ENCODE data around the gene LAMB1.

Gene LAMB1

DNA sequence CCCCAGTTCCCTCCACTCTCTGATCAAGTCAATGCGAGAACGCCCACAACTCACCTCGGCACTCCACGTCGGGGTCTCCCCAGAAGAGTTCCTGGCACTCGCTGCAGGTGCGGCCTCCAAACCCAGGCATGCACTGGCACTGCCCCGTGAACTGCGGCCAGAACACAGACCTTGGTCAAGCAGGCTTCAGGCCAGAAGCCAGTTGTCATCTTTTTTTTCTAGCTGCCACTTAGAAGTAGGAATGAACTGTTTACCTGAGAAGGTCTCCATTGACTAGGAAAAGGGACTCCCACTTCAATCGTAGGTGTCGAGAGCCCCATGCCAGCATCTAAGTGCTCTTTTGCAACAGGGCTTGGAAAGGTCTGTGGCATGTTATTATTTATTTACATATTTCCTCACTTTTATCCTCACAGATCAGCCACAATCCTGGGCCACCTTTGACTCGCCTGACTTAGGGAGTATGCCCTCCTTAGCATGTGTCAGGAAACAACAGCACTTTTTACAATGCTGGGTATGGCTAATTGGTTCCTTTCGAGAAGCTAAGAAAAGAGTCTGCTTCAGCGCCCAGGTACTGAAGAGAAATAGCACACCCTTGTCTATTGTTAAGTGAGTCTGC lies 51.7 kb downstream of the LAMB1 start:
- H3K4me3 ChIP-seq (ENCODE audit: low read depth, low read length) = no peak overlapping the region
- no peak for DNase-seq (ENCODE audit: low read depth)
- TF ChIP-seq, protein P1, sequence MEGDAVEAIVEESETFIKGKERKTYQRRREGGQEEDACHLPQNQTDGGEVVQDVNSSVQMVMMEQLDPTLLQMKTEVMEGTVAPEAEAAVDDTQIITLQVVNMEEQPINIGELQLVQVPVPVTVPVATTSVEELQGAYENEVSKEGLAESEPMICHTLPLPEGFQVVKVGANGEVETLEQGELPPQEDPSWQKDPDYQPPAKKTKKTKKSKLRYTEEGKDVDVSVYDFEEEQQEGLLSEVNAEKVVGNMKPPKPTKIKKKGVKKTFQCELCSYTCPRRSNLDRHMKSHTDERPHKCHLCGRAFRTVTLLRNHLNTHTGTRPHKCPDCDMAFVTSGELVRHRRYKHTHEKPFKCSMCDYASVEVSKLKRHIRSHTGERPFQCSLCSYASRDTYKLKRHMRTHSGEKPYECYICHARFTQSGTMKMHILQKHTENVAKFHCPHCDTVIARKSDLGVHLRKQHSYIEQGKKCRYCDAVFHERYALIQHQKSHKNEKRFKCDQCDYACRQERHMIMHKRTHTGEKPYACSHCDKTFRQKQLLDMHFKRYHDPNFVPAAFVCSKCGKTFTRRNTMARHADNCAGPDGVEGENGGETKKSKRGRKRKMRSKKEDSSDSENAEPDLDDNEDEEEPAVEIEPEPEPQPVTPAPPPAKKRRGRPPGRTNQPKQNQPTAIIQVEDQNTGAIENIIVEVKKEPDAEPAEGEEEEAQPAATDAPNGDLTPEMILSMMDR (IDR thresholded peaks at IDR 0.05; ENCODE audit: insufficient read depth, low read depth, low read length, missing control alignments) = no peak

DNA sequence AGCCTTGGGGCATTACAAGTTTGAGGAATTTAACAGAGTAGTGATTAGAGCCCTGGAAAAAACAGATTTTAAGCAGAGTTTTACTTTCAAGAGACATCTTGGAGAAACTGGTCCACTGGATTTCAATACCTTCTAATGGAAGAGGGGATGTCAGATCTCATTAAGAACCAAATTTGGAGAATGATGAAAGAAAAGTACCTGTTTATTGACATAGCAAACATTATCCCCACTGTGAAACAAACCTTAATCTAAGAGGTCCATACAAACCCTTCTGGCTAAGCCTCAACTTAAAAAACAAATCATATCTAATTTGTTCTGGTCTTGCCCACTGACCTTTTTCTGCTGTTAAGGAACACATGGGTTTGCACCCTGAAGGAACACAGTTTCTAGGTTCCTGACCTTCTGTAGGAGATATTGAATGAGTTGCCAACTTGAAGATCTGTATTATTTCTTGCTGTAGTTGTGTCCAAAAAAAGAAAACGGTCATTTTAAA lies 53.5 kb downstream of the LAMB1 start:
- TF ChIP-seq, protein P1 (IDR thresholded peaks at IDR 0.05; ENCODE audit: insufficient read depth, low read depth, low read length, missing control alignments) = no peak
- DNase-seq (ENCODE audit: low read depth) = no peak
- no peak overlapping the region for H3K4me3 ChIP-seq (ENCODE audit: low read depth, low read length)

DNA sequence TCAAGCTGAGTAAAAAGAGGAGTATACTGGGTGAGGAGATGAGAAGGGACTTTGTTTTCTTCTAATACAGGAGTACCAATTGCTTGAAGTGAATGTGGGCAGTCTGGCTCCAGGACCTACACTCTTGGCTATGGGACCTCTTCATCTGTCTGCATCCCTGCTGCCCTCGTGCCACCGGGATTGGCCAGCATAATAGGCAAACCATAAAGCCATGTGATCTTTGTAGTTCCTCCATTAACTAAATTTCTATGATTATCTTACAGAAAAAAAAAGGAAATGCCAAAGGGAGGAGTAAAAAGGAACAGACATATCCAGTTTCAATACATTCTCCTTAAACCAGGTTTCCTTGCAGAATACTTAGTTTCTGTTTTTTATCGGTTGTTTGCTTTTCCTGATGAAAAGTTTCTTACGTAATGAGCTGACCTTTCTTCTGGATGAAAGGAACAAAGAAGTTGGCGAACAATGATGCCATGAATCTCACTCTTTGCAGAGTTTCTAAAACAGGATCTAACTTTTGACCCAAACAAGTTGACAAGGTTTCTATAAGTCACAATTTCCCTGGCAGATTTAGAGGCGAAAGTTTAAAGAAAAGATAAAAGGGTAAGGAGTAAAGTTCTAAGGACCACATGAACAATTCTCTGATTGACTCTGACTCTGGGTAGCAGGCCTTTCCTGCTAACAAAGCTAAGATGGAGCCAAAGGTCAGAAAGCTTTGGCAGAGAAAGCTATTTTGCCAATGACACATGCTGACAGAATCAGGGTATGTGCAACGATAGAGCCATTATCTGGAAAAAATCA lies 54.1 kb downstream of the LAMB1 start:
- no peak overlapping the region for H3K4me3 ChIP-seq (ENCODE audit: low read depth, low read length)
- DNase-seq (ENCODE audit: low read depth) = no peak
- TF ChIP-seq, protein P1 (IDR thresholded peaks at IDR 0.05; ENCODE audit: insufficient read depth, low read depth, low read length, missing control alignments) = no peak

DNA sequence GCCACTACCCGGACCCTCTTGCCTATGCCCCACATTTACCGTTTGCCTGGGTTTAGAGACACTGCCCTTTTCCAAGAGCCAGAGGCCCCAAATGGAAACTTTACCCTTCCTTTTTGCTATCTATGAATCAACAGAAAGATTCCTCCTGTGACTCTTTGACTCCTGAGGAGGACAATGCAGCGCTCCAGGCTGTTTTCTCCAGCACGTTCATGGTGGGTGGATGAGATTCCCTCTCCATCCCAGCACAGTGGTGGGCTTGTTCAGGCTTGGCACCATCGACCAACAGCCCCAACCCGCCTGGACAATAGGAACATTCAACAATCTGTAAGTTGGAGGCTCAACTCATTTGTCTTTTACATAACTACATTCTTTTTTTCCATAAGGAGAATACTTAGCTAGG lies 56.1 kb downstream of the LAMB1 start:
- H3K4me3 ChIP-seq (ENCODE audit: low read depth, low read length) = no peak overlapping the region
- DNase-seq (ENCODE audit: low read depth) = no peak
- TF ChIP-seq, protein P1 (IDR thresholded peaks at IDR 0.05; ENCODE audit: insufficient read depth, low read depth, low read length, missing control alignments) = no peak

DNA sequence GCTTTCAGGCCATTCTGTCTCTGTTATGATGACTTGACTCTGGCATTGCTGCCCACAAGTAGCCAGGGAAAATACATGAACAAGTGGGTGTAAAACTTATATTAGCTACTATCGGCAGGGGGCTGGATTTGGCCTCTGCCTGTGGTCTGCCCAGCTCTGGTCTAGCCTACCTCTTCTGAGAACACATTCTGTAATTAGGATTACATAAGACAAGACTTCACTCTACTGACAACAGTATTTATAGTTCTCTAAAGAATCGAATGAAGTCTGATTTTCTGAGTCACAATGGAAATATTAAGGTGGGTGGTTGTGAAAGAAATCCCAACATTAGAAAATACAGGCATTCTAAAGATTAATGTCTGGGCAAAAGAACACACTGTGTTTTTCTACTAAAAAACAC lies 56.5 kb downstream of the LAMB1 start:
- TF ChIP-seq, protein P1 (IDR thresholded peaks at IDR 0.05; ENCODE audit: insufficient read depth, low read depth, low read length, missing control alignments) = no peak
- DNase-seq (ENCODE audit: low read depth) = no peak
- no peak overlapping the region for H3K4me3 ChIP-seq (ENCODE audit: low read depth, low read length)

DNA sequence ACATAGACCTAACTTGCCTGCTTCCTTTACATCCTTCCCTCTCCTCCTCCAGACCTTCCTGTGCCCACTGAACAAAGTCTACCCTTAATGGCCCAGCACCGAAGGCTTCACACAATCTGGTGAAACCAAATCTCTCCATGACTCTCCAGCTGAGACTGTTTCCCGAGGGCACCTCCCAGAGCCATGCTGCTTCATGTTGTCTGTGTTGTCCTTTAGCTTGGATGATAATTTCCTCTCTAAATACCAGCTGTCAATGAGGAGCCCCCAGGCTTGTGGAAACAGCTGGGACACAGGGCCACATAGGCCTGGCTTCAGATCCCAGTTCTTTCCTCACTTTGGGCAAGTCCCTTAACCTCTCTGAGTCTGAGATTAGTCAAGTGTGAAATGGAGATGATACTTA lies 57.6 kb downstream of the LAMB1 start:
- no peak overlapping the region for H3K4me3 ChIP-seq (ENCODE audit: low read depth, low read length)
- no peak for DNase-seq (ENCODE audit: low read depth)
- TF ChIP-seq, protein P1 (IDR thresholded peaks at IDR 0.05; ENCODE audit: insufficient read depth, low read depth, low read length, missing control alignments) = no peak

All from GM12865 (cell line).